Keratinocyte (primary cell): ENCODE data around the gene TMEM87B. TPM values are rescaled to one million over a fixed set of nuclear protein-coding genes. Genes with fewer than 3 reads are reported as not detected.

Experiments
- DNase-seq: peaks from one replicate; pipeline ENCODE4 v3.0.0-alpha.2; 2011; ENCODE audit warnings: low read depth, missing footprints, low spot score
- FAIRE-seq: peaks from 2 replicates; lab custom pipeline; 2011; peaks lifted over from hg19 to GRCh38; lab: Jason Lieb, UNC
- H2AFZ ChIP-seq: 2 replicates; pipeline ENCODE4 v1.6.0; 2012; ENCODE audit warnings: low read length, control low read depth, inconsistent platforms; ENCODE audit not compliant: control insufficient read depth
- H3K27ac ChIP-seq: 2 replicates; pipeline ENCODE4 v1.5.1; 2011; ENCODE audit warnings: low read length; ENCODE audit not compliant: control insufficient read depth, insufficient read depth
- H3K27me3 ChIP-seq: 3 replicates; pipeline ENCODE4 v1.6.0; 2011; ENCODE audit warnings: low read length; ENCODE audit not compliant: control insufficient read depth, insufficient read depth; ENCODE audit errors: extremely low read depth
- H3K36me3 ChIP-seq, 2 experiments: 2 replicates in 1 of 2; 3 replicates in 1 of 2; pipeline ENCODE4 v1.5.1; 2011; ENCODE audit warnings: low read length in 2 of 2, mild to moderate bottlenecking in 1 of 2; ENCODE audit not compliant: control insufficient read depth in 2 of 2, insufficient read depth in 2 of 2; ENCODE audit errors: extremely low read depth in 1 of 2
- H3K4me1 ChIP-seq: 3 replicates; pipeline ENCODE4 v1.5.1; 2011; ENCODE audit warnings: low read length; ENCODE audit not compliant: control insufficient read depth, insufficient read depth; ENCODE audit errors: extremely low read depth
- H3K4me2 ChIP-seq: 3 replicates; pipeline ENCODE4 v1.6.0; 2011; ENCODE audit warnings: low read depth, low read length; ENCODE audit not compliant: control insufficient read depth, insufficient read depth; ENCODE audit errors: extremely low read depth
- H3K4me3 ChIP-seq, 3 experiments: fragments of 200-600 bp in 1 of 3; sonication (generic) in 1 of 3; 2 replicates in 2 of 3; 3 replicates in 1 of 3; pipeline ENCODE4 v1.5.1; 2011 to 2016; ENCODE audit warnings: low read length in 3 of 3, mild to moderate bottlenecking in 3 of 3, control low read depth in 2 of 3, inconsistent platforms in 1 of 3, low read depth in 1 of 3, mixed read lengths in 1 of 3, mixed run types in 1 of 3, moderate library complexity in 1 of 3; ENCODE audit not compliant: control insufficient read depth in 2 of 3, insufficient read depth in 2 of 3; ENCODE audit errors: extremely low read depth in 1 of 3
- H3K79me2 ChIP-seq: 2 replicates; pipeline ENCODE4 v1.6.0; 2012; ENCODE audit warnings: low read length; ENCODE audit not compliant: control insufficient read depth, insufficient read depth
- H3K9ac ChIP-seq: 3 replicates; pipeline ENCODE4 v1.6.0; 2011; ENCODE audit warnings: low read length; ENCODE audit not compliant: control insufficient read depth, insufficient read depth; ENCODE audit errors: extremely low read depth
- H3K9me1 ChIP-seq: 3 replicates; pipeline ENCODE4 v1.6.0; 2011; ENCODE audit warnings: low read length; ENCODE audit not compliant: control insufficient read depth, insufficient read depth; ENCODE audit errors: extremely low read depth
- H3K9me3 ChIP-seq: 2 replicates; pipeline ENCODE4 v1.5.1; 2012; ENCODE audit warnings: low read depth, low read length; ENCODE audit not compliant: control insufficient read depth
- H4K20me1 ChIP-seq: 3 replicates; pipeline ENCODE4 v1.6.0; 2011; ENCODE audit warnings: low read length; ENCODE audit not compliant: control insufficient read depth, insufficient read depth; ENCODE audit errors: extremely low read depth
- CTCF ChIP-seq, 3 experiments: IDR thresholded peaks in 1 of 3; conservative IDR thresholded peaks in 1 of 3; optimal IDR thresholded peaks in 1 of 3; 2 replicates in 2 of 3; 3 replicates in 1 of 3; pipeline versions ENCODE3 to v1.5.1; 2011; ENCODE audit warnings: low read length in 3 of 3, mild to moderate bottlenecking in 3 of 3, moderate library complexity in 2 of 3, control low read depth in 1 of 3, inconsistent platforms in 1 of 3; ENCODE audit not compliant: insufficient read depth in 2 of 3; ENCODE audit errors: extremely low read depth in 1 of 3
- EZH2 ChIP-seq: IDR thresholded peaks from one replicate; pipeline ENCODE4 v1.6.1; 2012; ENCODE audit warnings: inconsistent platforms, mild to moderate bottlenecking, low read length, moderate library complexity
- dilution Hi-C: fragments of 300-500 bp; cut with MboI; formaldehyde crosslinking; loops from one replicate; pipeline ENCODE4 v1.7.0; 2020; ENCODE audit warnings: low sequenced_read_pairs; ENCODE audit not compliant: extremely low pct_ligation_motif_present
- polyA plus RNA-seq, 5 experiments: library from polyadenylated mRNA; depleted of rRNA in 3 of 5; stranded (reverse) in 3 of 5; stranded (forward) in 1 of 5; unstranded in 1 of 5; fragments of >200 nt; gene quantifications; 1 replicate in 1 of 5; 2 replicates in 3 of 5; 3 replicates in 1 of 5; pipeline versions ENCODE4 v1.2.1 to v1.2.3, GENCODE V29; 2011 to 2012; ENCODE audit warnings: missing spikeins in 2 of 5, low read depth in 1 of 5, low replicate concordance in 1 of 5

TMEM87B gene
- polyA plus RNA-seq, 1 donor (not counting 4 experiments of a cell fraction or from before 2014, with no cell fraction given) = 37.3 TPM

- no peak for DNase-seq
- peaks cover 37% of the 10 kb centered on the region for H3K79me2 ChIP-seq
- H3K4me2 ChIP-seq = no peak overlapping the region
- no peak for FAIRE-seq
- H3K27ac ChIP-seq = no peak overlapping the region
- dilution Hi-C loops = no loop called here
- no peaks in the 10 kb centered on the region for H4K20me1 ChIP-seq
- H3K27me3 ChIP-seq = no peaks in the 10 kb centered on the region
- peaks cover 10% of the 10 kb centered on the region for H3K4me1 ChIP-seq
- no peak overlapping the region for H2AFZ ChIP-seq
- no peak overlapping the region for H3K4me3 ChIP-seq
- no peak overlapping the region for H3K9ac ChIP-seq
- H3K36me3 ChIP-seq = peaks cover 10 to 21% of the 10 kb centered on the region in 2 experiments
- no peaks in the 10 kb centered on the region for H3K9me3 ChIP-seq
- TF ChIP-seq EZH2 (no peak), CTCF (optimal IDR thresholded peaks at IDR 0.05 in 1 of 3, IDR thresholded peaks at IDR 0.05 in 1 of 3, conservative IDR thresholded peaks at IDR 0.05 in 1 of 3; ENCODE audit: extremely low read depth in 1 of 3, insufficient read depth in 2 of 3, low read length in 3 of 3) (no peak)
- H3K9me1 ChIP-seq = peaks cover 3% of the 10 kb centered on the region
Observed at GRCh38 chr2:112062894-112063293, 7.8 kb downstream of the TMEM87B start.

GRCh38 chr2:112065486-112065885, 10.4 kb downstream of the TMEM87B start:
- H3K79me2 ChIP-seq = peaks cover 22% of the 10 kb centered on the region
- no peak for TF ChIP-seq CTCF (optimal IDR thresholded peaks at IDR 0.05 in 1 of 3, IDR thresholded peaks at IDR 0.05 in 1 of 3, conservative IDR thresholded peaks at IDR 0.05 in 1 of 3; ENCODE audit: extremely low read depth in 1 of 3, insufficient read depth in 2 of 3, low read length in 3 of 3)
- no peak for TF ChIP-seq EZH2
- dilution Hi-C loops = no loop called here
- no peak overlapping the region for H3K4me3 ChIP-seq
- H4K20me1 ChIP-seq = no peaks in the 10 kb centered on the region
- DNase-seq (no peak), FAIRE-seq (no peak)
- no peak overlapping the region for H3K27ac ChIP-seq
- H3K9ac ChIP-seq = no peak overlapping the region
- H3K4me1 ChIP-seq = peaks cover 10% of the 10 kb centered on the region
- H3K9me1 ChIP-seq = no peaks in the 10 kb centered on the region
- H3K36me3 ChIP-seq = peaks cover 9 to 16% of the 10 kb centered on the region in 2 experiments
- H3K9me3 ChIP-seq = no peaks in the 10 kb centered on the region
- no peaks in the 10 kb centered on the region for H3K27me3 ChIP-seq
- no peak overlapping the region for H2AFZ ChIP-seq
- H3K4me2 ChIP-seq = no peak overlapping the region
